ENCODE data around the gene CRB1. TPM values are rescaled to one million over a fixed set of nuclear protein-coding genes. Genes with fewer than 3 reads are reported as not detected.

Gene CRB1
- total RNA-seq, 1 donor from 2014 or later, result 2.6 TPM

DNA sequence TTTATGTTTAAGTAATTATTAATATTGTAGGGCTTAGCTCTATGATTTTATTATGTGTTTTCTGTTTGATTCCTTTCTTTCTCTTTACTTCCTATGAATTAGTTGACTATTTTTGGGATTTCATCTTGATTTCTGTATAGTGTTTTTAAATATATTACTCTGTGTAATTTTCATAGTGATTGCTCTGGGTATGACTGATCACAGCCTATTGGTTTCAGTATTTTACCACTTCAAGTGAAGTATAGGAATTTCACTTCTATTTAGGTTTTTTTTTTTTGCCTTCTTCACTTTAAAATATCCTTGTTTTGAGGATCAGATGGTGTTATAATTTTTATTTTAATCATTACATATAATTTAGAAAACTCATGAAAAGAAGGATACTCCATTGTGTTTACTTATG is 94.8 kb downstream of the CRB1 start:
- Histone ChIP-seq H3K4me2 (no peak overlapping the region), H3F3A (ENCODE audit: low read depth) (no peaks in the 10 kb centered on the region), H3K4me3 (no peak overlapping the region), H3K27ac (no peak overlapping the region), H3K4me1 (peaks cover 13% of the 10 kb centered on the region), H2AFZ (replicated peaks) (no peak overlapping the region), H3K79me2 (ENCODE audit: low read depth) (no peaks in the 10 kb centered on the region), H3K27me3 (no peaks in the 10 kb centered on the region), H4K20me1 (ENCODE audit: low read depth) (no peaks in the 10 kb centered on the region), H3K36me3 (no peaks in the 10 kb centered on the region), H3K9ac (no peak overlapping the region), H3K9me3 (ENCODE audit: low read depth) (no peaks in the 10 kb centered on the region)
- H3K27me3 Mint-ChIP-seq (ENCODE audit: insufficient read depth, low read depth), result no peaks in the 10 kb centered on the region
- H3K4me1 Mint-ChIP-seq, result peaks cover 2% of the 10 kb centered on the region
- TF ChIP-seq EZH2phosphoT487 (IDR thresholded peaks at IDR 0.05), result no peak
- TF ChIP-seq EZH2 (IDR thresholded peaks at IDR 0.05), result no peak
- TF ChIP-seq CTCF (IDR thresholded peaks at IDR 0.05), result no peak
- H3K9me3 Mint-ChIP-seq, result no peaks in the 10 kb centered on the region
- no peaks in the 10 kb centered on the region for H3K36me3 Mint-ChIP-seq
- no peak overlapping the region for H3K27ac Mint-ChIP-seq
- H3K4me3 Mint-ChIP-seq, result no peak overlapping the region
- no peak for DNase-seq (ENCODE audit: low spot score)

DNA sequence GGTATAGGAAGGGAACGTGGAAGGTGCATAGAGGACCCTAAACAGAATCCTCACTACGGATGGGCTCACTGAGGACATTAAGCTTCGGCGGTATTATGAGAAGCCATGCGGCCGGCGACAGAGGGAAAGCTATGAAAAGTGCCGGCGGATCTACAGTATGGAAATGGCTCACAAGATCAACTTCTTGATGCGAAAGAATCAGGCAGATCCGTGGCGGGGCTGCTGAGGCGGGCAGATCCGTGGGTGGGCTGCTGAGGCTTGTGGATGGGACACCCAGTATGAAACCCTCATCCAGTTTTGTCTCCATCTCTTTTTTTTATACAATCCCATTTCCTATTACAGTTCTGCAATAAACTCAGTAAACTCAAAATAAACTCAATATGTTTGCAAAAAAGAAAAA is 95.8 kb downstream of the CRB1 start:
- no peak for TF ChIP-seq CTCF (IDR thresholded peaks at IDR 0.05)
- no peak for TF ChIP-seq EZH2 (IDR thresholded peaks at IDR 0.05)
- no peak for TF ChIP-seq EZH2phosphoT487 (IDR thresholded peaks at IDR 0.05)
- H3K36me3 Mint-ChIP-seq, result no peaks in the 10 kb centered on the region

DNA sequence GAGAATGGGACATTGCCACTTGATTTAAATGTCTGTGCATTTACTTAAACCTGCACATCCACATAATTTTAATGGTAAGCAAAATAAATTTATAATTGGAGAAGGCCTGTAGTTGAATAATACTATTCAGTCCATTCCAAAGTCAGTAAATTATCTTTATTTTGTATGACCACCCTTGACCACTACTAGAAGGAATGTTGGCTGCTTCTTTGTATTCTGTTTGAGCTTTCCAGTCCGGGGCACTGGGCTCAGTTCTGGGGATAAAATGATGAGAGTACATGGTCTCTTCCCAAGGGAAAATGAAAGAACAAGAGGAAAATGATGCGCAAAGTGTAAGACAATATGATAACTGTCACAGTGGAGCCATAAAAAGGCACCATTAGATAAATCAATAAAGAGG is 98.9 kb downstream of the CRB1 start:
- TF ChIP-seq EZH2phosphoT487 (IDR thresholded peaks at IDR 0.05) (no peak), EZH2 (IDR thresholded peaks at IDR 0.05) (no peak), CTCF (IDR thresholded peaks at IDR 0.05) (no peak)
- Histone ChIP-seq H4K20me1 (ENCODE audit: low read depth) (no peaks in the 10 kb centered on the region), H3K9ac (no peak overlapping the region), H3K27me3 (no peaks in the 10 kb centered on the region), H3K27ac (no peak overlapping the region), H3K36me3 (no peaks in the 10 kb centered on the region), H3F3A (ENCODE audit: low read depth) (no peaks in the 10 kb centered on the region), H3K4me3 (no peak overlapping the region), H3K4me1 (peaks cover 13% of the 10 kb centered on the region), H3K4me2 (no peak overlapping the region), H3K79me2 (ENCODE audit: low read depth) (no peaks in the 10 kb centered on the region), H2AFZ (replicated peaks) (no peak overlapping the region), H3K9me3 (ENCODE audit: low read depth) (no peaks in the 10 kb centered on the region)
- Mint-ChIP-seq H3K36me3 (no peaks in the 10 kb centered on the region), H3K27ac (no peak overlapping the region), H3K9me3 (no peaks in the 10 kb centered on the region), H3K27me3 (ENCODE audit: insufficient read depth, low read depth) (peaks cover 2% of the 10 kb centered on the region), H3K4me3 (no peak overlapping the region), H3K4me1 (peaks cover 2% of the 10 kb centered on the region)
- DNase-seq (ENCODE audit: low spot score), result no peak

More for the DNA sequence above, 95.8 kb downstream of the CRB1 start:
- no peaks in the 10 kb centered on the region for H4K20me1 ChIP-seq (ENCODE audit: low read depth)
- Mint-ChIP-seq H3K27me3 (ENCODE audit: insufficient read depth, low read depth) (no peaks in the 10 kb centered on the region), H3K4me3 (no peak overlapping the region), H3K27ac (no peak overlapping the region), H3K9me3 (no peaks in the 10 kb centered on the region), H3K4me1 (peaks cover 2% of the 10 kb centered on the region)
- H3K79me2 ChIP-seq (ENCODE audit: low read depth), result no peaks in the 10 kb centered on the region
- H3K4me1 ChIP-seq, result peaks cover 13% of the 10 kb centered on the region
- no peak overlapping the region for H3K9ac ChIP-seq
- H3K27ac ChIP-seq, result no peak overlapping the region
- no peak overlapping the region for H2AFZ ChIP-seq (replicated peaks)
- H3K27me3 ChIP-seq, result no peaks in the 10 kb centered on the region
- H3K4me2 ChIP-seq, result no peak overlapping the region
- H3K9me3 ChIP-seq (ENCODE audit: low read depth), result no peaks in the 10 kb centered on the region
- no peaks in the 10 kb centered on the region for H3F3A ChIP-seq (ENCODE audit: low read depth)
- no peak overlapping the region for H3K4me3 ChIP-seq
- DNase-seq (ENCODE audit: low spot score), result no peak
- no peaks in the 10 kb centered on the region for H3K36me3 ChIP-seq

All from neural progenitor cell (in vitro differentiated cells).